ENCODE results near the gene TANK.
A peak's percentile ranks its signal among the peaks of the same experiment; 100 is the strongest.
"Not testable (repeated sequence)": the region's sequence is repeated elsewhere in the genome, so short reads cannot be mapped to it uniquely, and the experiment has no call there.

The TANK gene, protein sequence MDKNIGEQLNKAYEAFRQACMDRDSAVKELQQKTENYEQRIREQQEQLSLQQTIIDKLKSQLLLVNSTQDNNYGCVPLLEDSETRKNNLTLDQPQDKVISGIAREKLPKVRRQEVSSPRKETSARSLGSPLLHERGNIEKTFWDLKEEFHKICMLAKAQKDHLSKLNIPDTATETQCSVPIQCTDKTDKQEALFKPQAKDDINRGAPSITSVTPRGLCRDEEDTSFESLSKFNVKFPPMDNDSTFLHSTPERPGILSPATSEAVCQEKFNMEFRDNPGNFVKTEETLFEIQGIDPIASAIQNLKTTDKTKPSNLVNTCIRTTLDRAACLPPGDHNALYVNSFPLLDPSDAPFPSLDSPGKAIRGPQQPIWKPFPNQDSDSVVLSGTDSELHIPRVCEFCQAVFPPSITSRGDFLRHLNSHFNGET

DNA sequence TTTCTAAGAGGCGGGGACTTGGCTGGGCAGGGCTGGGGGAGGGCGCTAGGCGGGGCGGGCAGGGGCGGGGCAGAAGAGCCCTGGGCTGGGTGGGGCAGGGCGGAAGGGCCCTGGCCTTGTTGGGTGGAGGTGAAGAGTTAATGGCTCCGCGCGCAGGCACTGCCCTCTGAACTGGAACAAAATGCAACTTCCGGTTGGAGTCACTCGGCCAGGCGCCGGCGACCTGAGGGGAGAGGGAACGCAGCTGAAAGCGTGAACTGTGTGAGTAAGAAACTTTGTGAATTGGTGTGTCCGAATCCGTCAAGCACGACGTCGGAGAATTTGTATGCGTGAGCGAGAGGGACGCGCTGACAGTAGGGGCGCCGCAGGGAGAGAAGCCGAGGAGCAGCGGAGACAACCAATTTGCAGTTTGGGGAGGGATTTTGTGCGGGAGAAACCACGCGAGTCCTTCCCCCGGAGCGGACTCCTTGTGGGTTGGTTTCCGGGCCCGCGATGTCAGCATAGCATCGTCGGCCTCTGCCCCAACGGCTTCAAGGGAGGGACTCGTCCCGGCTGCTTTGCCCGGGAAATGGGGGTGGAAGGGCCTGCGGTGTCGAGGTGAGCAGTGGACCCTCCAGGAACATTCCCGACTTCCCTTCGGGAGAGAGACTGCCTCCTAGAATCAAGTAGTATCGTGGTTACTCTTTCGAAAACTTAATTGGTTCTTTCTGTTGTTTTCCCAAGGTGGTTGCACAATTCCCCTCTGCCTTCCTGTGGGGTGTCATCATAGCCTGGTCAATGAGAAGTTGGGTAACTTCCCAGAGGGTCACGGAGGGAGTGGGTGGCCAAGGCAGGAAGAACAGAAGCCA, at the start of gene TANK:
TANK (plus strand) TSS at position 203 of the 848 bp plus-strand sequence. CDS start 19,235 bp downstream, outside the sequence.
- DNase-seq = peak; percentile 38 to 70

DNA sequence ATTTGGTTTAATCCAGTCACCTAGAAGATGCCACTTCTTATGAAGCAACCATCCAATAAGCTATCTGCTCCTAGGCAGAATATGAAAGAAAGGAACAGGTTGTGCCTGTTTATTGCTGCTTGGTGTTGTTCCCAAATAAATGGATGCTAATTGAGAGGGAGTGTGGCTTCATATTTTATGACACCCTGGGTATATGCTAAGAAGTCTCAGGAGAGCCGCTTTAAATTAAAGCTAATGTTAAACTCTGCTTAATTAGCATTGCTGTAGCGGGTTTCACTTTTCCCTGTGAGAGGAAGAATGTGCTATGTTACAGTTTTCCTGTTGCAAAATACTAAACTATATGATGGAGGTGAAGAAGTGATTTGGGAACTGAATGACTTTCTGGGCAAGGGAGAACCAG, 48.7 kb upstream of the TANK start:
- DNase-seq = no peak

DNA sequence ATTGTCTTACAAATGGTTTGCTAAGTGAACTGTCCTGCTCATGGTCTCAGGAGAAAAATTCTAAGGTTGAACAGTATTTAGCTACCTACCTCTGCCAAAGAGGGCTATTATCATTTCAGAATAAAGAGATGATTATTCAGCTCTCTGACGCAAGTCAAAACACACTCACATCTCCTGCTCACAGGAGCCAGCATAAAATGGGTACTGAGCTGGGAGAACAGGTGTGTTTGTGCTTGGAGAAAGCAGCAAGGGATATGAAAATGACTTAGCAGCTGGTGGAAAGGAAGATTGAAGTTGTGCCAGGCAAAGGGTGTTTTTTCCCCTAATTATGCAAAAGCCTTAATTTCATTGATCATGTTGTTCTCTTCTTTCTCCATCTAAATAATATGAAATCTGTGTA, 47.3 kb upstream of the TANK start:
- DNase-seq = no peak

DNA sequence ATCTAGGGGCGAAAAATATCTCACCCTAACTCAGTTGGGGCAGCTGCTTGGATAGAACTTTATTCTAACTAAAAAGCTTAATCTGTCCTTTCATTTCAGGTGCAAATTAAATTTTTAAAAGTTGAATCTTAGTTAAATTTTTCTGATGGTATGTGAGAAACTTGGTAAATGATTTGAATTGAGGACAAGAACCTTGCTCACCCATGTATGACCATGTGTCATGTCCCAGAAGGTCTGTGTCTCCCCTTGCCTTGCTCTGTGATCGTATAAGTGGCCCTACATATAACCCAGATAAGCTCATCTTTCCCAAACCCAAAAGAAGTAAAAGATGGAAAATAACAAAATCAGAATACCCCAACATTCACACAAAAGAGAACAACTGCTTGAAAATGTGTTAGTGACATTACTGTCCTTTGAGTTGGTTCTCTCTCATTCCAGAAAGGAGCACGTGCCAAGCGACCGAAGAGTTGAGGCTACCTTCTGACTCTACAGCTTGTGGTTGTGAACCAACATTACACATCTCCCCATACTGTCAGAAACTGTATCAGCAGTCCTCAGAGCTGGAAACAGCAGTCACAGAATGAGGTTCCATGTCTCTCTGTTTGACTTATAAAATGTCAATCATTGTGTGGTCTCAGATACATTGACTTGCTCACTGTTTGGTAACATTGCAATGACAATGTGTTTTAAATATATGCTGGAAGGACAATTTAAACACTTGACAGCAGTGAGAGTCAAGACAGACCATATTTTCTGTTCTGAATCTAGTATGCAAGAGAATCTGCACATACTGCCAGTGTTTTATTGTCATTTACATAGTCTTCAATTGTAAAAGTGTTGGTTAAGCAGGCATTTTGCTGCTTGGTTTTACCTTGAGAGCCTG, 46.3 kb upstream of the TANK start:
- no peak for DNase-seq

DNA sequence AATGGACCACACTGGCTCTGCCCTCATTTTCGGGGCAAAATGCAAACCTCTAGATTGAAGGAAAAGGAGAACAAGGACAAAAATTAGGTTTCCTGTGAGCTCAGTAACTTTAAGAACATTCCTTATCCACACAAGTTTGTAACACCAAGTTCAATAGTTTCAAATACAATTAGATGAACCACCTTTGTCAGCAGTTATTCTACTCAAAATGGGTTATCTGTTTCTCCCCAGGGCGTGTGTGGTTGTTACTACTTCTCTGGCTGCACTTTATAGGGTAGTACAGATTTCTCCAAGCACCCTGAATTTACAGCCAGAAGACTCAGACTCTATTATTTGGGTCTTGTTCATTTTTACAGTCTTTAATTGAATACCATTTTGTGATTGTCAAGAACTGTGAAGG, 45.0 kb upstream of the TANK start:
- DNase-seq = no peak

DNA sequence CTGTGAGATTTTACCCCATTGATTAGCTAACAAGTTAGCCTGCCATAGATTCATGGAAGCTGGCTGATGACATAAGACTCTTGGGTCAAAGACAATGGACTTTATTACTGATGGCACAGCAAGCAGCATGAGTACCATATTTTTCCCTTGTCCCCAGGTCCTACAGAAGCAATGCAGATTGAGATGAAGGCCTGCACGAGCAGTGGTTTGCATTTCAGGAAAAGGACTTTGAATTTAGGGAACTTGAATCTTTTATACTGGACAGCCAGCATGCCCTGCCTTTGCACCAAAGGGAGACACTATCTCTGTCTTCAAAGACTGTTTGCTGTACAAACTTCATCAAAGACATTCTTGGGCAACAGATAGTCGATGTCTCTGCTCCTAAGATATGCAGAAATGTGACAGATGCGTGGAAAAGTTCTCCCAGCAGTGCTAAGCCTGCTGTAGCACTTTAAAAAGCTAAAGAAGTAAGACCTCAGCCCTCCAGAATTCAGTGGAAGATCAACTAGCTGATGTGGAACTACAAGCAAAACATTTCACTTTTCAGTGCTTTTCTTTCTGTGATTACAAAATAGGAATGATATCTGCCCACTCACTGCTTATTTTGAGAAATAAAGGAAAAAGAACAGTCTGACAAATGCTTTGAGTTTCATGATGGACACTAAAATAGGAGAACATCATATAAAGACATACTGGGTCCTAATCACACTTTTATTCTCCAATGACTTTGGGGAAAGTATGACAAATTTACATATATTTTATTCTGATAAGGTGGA, 44.4 kb upstream of the TANK start:
- no peak for DNase-seq

DNA sequence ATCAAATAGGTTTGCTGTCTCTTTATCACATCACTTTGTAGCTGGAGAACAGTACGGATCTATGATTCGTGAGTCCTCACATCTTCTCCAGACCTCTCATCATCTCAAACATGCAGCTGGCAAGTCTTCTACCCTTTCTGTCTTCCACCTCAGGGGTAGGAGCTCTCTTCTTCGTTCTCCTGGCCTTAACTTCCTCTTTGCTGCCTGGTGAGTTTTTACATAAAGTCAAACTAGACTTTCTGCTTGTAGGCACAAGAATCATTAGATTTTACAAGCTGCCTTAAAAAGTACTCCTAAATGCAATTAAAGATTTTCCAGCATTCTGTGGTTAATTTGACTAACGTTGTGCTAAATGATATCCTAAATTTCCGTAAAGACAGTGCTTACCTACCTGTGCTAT, 43.7 kb upstream of the TANK start:
- no peak for DNase-seq

DNA sequence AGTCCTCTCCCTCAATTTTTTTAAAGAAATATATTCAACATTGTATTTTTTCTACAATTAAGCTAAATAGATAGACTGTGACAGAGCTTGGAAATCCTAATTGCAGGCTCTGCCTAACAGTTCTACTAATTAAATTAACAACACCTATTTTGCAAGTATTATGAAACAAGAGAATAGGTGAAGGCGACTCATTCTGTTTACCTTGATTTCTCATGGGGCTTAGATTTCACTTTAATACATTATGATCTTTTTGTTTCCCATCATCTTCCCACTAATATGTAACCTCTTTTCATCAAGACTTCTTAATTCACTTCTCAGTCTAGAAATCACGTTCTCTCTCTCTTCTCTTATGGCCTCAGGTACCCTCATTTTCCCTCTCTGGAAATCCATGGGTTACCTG, 42.7 kb upstream of the TANK start:
- no peak for DNase-seq

DNA sequence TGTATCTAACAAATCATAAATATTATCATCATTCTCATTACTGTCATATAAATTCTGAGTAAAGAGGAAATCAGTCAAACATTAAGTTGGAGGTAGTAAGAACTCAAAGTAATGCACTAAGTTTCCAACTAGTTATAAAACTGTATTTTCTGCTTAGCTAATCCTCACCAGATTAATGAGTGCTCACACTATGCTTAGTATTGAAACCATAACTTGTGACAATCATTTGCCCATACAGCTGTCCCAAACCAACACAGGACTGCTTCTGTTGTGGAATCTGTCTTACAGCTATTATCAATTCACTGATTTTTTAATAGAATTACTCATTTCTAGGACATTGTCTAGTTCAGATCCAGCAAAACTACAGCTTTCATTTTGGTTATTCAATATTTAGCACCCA, 41.5 kb upstream of the TANK start:
- DNase-seq = no peak

DNA sequence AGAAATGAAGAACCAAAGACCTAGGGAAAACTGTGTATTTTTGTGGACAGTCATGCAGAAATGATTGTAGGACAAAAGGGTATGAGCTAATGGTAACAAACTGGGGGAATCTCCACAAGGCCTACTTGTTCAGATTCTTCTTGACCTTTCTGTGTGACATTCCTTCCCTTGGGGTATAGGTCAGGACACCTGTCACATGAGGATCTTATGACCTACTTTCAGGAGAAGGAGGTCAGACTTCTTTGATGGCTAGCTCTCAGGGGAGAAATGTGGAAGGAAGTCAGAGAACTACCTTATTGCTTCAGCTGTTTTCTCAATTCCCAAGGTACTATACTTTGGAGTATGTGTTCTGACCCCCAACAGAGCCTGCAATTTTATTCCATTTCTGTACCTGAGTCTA, 40.7 kb upstream of the TANK start:
- DNase-seq = no peak

DNA sequence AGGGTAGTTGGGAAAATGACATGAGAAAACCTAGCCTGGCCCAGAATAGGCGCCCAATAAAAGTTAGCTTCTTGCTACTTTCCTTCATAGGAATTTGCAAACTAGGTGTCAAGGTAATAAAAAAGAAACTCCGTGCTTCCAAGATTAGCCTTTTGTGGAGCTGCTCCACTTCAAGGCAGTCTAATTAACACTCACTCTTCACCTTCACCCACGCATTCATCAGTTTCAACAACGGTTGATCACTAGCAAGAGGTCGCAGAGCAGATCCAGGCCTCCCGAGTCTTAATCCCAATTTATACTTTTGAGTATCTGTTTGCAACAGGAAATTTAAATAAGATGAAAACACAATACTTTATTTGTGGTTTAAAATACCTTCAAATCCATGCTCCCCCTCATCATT, 39.5 kb upstream of the TANK start:
- DNase-seq = no peak

DNA sequence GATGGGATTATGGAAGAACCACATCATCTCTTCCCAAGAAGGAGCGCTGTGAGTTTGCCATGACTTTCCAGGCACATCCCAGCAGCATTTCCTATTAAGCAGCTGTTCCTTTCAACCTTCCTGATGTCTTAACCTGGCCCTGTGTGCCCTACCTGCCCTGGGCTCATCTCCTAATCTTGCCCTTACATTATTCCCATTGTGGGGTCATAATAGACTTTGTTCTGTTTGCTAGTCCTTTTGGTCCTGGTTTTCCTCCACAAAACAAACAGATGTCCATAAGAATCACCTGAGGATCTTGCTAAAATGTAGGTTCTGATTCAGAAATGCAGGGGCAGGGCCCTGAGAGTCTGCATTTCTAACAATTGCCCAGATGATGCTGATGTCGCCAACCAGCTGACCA, 38.6 kb upstream of the TANK start:
- DNase-seq = no peak

DNA sequence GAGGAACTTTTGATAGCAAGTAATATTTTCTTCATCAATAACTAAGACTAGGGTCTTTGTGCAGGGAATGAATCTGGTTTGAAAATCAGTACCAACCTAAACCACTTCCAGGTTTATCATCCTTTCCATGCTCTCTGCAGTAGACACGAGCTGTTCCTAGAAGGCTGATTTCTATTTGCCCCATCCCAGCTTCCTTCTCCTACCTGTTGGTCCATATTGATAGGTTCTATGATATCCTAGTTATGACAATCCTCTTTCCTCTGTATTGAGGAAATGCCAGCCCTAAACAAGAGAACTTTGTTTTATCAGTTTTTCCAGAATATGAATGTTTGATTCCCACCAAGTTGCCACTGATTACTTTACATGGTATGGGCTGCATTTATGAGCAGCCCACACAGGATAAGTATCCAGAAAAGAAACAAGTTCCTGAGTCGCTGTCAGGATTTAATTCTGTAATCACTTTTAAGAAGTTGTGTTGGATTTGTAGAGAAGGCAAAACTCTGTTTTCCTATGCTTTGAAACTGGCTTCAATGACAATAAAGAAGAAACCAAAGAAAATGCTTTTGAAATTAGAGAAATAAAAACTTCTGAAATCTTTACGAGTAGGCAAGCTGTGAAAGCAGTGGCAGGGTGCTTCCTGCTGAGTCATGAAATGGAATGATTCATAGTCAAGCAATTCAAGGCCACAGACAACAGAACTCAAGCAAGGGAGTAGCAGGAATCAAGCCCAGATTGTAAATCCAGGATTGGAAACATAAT, 37.3 kb upstream of the TANK start:
- DNase-seq = no peak

DNA sequence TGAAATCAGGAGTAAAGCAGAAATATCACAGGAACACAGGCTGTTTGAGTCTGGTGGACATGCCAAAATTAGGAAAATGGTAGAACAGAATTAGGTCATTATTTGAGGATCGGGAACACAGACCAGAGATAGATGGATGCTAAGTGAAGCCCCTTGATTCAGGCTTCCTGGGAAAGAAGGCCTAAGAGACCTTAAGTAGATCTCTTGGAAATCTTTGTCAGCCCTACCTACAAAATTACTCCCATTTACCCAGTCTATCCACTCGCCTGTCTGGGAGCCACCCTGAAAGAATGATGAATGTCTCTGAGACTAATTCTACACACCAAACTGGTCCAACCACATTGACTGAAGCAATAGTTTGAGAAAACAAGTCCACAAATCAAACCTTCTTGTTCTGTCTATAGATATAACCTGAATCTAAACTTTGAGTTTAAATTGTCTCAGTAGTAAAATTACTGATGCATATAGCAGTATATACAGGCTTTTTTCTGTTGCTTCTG, 36.6 kb upstream of the TANK start:
- no peak for DNase-seq

DNA sequence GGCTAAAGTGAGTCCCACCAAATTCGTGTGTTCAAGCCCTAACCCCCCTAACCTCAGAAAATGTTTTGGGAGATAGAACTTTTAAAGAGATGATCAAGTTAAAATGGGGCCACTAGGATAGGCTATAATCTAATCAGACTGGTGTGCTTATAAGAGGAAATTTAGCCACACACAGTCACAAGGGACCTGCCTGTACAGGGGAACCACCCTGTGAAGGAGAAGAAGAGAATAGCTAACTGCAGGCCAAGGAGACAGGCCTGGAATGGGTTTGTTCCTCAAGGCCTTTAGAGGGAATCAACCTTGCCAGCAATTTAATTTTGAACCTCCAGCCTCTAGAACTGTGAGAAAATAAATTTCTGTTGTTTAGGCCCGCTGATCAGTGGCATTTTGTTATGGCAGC, 36.0 kb upstream of the TANK start:
- DNase-seq = no peak

DNA sequence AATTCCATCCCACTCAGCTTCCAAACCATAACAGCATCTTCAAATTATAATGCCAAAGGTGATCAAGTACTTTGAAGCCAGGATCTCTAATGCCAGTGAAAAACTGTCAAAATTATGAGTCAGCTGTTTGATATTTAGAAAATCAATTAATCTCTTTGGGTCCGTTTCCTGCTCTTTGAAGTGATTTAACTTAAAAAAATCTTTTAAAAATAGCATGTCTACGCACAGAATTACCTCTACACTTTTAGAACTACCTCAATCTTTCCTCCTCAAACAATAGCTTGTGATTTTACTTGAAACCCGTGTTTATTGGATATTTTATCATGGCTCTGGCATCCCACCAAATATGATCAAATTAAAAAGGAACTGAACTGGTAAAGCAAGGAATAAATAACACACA, 31.3 kb upstream of the TANK start:
- no peak for DNase-seq

DNA sequence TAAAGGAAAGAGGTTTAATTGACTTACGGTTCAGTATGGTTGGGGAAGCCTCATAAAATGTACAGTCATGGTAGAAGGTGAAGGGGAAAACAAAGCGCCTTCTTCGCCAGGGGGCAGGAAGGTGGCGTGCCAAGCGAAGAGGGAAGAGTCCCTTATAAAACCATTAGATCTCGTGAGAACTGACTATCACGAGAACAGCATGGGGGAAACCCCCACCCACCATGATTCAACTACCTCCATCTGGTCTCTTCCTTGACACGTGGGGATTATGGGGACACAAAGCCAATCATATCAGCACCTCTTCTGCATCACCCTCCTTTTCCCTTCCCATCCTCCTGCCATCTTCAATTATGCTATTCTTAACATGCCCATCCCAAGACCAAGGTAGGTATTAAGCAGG, 29.9 kb upstream of the TANK start:
- DNase-seq = peak in 1 of 2 experiments; percentile 8

DNA sequence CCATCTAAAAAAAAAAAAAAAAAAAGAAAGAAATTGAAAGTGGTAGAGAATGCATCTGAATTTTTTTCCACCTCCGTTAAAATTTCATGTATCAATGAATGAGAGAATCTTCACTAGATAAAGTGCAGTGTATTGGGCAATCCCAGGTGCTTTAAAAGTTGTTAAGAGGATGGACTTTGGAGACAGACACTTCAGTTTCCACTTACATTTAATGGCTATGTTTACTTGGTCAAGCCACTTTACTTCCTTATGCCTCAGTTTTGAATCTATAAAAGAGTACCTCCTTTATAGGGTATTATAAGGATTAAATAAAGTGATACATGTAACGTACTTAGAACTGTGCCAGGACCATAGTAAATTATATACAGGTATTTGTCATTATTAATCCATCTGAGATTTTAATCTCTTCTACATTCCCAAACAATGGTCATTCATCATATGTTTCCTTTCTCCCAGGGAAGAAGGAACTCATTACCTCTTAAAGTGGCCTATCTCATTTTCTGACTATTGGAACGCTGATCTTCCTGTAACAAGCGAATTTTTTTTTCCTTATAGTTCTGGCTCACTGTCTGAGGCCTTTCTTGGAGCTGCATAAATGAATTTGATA, 29.1 kb upstream of the TANK start:
- no peak for DNase-seq

DNA sequence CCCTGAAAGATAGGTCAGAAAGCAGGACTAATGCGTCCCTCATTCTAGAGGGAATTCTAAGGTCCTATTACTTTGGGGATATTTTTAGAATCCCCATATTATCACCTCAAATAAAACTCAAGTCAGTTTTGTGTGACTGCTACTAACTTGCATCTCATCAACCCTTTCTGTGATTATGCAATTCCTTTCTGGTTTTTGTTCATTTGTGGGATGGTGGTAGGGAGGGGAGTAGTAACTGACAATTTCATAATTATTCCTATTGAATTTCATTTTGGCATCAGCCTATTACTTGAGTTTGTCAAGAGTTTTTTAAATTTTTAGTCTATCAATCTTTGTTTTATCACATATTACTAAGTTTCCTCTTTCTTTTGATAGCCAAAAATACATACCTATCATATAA, 28.4 kb upstream of the TANK start:
- DNase-seq = no peak

DNA sequence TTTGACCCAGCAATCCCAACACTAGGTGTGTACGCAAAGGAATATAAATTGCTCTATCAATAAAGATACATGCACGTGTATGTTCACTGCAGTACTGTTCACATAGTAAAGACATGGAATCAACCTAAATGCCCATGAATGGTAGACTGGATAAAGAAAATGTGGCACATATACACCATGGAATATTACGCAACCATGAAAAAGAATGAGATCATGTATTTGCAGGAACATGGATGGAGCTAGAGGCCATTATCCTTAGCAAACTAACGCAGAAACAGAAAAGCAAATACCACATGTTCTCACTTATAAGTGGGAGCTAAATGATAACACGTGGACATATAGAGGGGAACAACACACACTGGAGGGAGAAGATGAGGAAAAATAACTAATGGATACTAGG, 27.8 kb upstream of the TANK start:
- DNase-seq = not testable (repeated sequence)

DNA sequence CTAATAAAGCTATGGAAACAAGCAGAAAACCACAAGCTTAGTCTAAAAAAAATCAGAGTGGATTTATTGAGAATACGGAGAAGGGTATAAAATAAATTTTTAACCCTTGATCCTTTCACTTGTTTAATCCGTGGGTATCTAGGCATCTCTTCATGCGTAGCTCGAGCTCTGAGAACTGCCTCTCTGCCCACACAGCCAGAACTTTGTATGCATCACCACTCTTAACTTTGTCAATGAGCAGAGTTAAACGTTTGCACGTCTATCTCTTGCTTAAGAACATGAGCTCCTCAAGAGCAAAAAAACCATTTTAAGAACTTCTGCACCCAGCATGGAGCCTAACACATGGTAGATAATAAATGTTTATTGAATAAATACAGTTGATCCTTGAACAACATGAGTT, 26.9 kb upstream of the TANK start:
- no peak for DNase-seq
